GM19351 (cell line): ENCODE results near the gene CCND1.

Source experiments
- ATAC-seq: cut with Tn5 transposase; IDR thresholded peaks from one replicate; pipeline ENCODE4 v1.9.1; 2021; ENCODE audit warnings: mild to moderate bottlenecking, moderate library complexity; ENCODE audit not compliant: unreplicated experiment

CCND1 gene

GRCh38 chr11:69664901-69665300, 23.9 kb downstream of the CCND1 start:
- no peak for ATAC-seq

DNA sequence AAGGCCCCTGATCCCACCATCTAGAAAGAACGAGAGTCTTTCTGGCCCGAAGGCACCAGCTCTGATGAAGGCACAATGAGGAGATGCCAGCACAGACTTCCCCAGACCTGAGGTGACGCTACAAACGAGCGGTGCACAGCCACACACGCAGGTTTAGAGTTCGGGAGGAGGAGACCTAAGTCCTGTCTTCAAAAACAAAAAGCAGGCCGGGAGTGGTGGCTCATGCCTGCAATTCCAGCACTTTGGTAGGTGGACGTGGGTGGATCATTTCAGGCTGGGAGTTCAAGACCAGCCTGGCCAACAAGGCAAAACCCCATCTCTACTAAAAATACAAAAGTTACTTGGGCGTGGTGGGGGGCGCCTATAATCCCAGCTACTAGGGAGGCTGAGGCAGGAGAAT, 24.7 kb downstream of the CCND1 start:
- ATAC-seq, result no peak

GRCh38 chr11:69666261-69666660, 25.3 kb downstream of the CCND1 start:
- no peak for ATAC-seq

DNA sequence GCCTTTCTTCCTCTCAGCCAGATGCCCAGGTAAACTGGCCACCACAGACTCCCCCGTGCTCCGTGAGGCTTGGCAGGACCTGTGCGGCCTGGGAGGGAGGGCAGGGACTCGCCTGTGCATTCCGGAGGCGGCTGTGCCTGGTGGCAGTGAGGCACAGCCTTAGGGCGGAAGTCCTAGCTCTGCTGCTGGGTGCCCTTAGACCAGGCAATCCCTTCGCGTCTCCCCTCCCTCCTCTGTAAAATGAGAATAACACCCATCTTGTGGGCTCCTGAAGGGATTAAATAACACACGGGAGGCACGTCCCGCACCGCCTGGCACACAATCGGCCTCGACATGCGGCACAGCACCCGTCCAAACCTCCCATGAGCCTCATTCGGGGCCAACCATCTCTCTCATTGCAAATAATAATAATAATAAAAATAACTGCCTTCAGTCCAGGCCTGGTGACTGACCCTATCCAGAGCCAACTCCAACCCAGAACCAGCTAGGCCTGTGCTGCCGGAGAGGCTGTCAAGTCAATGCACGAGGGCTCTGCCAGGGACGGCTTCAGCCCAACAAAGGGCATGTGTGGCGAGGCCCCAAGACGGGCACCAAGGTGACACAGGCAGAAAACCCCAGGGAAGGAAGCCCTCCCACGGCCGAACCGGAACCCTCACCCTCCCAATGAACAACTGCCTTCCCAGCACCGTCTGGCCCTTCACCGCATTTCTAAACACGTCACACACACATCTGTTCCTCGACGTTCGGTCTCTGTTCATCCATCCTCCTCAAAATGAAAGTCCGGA, 26.0 kb downstream of the CCND1 start:
- no peak for ATAC-seq

DNA sequence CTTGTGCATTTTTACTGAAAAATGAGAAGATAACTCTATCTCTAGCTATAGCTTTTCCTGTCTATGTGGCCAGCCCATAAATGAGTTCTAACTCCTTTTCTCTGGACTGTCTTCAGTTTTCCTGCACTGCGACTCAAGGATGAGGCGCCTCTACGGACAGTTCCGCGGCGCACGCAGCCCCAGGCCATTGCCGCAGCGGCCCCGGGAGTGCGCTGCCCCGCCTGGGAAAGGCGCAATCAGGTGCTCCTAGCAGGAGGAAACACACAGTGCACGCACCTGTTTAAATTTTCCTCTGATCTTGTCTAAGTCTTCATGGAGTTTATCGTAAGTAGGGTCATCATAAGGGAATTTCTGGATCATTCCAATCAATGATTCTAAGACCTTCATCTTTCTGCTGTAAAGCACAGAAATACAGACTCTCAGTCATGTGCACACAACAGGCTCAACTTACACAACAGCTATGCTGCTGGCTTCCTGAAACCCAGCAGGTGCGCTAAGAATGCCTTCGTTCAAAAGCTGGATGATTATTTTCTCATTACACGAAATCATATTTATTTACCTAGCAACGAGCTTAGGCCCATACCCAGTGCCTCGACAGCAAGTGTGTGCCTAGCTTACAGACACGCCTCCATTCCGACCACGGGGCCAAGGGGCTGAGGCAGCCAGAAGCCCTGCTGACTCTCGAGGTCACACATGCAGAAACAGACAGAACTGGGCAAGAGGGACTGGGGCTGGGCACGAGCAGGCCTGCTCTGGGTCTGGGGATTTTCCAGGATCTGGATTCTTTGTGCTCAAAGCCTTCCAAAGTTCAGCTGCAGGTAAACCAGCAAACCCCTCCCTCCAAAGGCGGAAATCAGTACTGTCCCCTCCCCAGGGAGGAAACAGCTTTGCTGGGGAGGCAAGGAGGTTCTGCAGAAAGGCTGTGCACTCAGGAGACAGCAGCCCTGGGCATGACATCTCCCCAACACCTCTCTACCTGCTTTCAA, 27.0 kb downstream of the CCND1 start:
- no peak for ATAC-seq

- ATAC-seq, result no peak
Measured at GRCh38 chr11:69669486-69669885, 28.5 kb downstream of the CCND1 start.

GRCh38 chr11:69670158-69670845, 29.3 kb downstream of the CCND1 start:
- no peak for ATAC-seq

DNA sequence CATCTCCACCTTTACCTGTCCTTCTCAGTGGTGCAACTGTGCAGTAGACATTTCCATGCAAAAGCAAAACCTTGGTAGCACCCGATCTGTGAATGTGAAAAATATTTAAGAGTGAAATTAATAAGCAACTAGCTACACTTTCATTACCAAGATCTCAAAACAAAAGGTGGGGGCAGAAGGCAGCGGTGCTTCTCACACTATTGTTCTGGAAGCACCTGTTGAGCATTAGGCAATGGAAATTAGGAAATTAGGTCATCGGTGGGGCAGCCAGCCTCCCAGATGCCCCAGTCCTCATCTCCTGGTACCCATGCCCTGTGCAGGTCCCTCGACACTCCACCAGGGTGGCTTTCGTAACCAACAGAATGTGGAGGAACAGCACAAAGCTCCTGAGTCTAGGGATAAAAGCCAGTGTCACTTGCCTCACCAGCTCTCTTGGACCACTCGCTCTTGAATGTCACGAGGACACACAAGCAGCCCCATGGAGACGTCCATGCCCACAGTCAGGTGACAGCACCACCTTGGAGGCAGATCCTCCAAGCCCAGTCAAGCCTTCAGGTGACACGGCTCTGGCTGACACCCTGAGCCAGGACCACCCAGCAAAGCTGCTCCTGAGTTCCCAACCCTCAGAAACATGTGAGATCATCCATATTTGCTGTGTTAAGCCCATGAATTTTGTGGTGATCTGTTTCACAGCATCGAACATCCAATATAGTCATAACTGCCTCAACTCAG, 30.9 kb downstream of the CCND1 start:
- no peak for ATAC-seq

GRCh38 chr11:69674267-69674885, 33.4 kb downstream of the CCND1 start:
- ATAC-seq, result peak; percentile 11

GRCh38 chr11:69674886-69675714, 34.1 kb downstream of the CCND1 start, which contains the start of gene LTO1:
Gene LTO1 (minus strand): TSS chr11:69675353. CDS start chr11:69675239, 114 bp downstream.
- ATAC-seq, result peak; percentile 86

GRCh38 chr11:69677749-69678148, 36.8 kb downstream of the CCND1 start:
- no peak for ATAC-seq

- ATAC-seq, result no peak
Measured at GRCh38 chr11:69680688-69681087, 39.7 kb downstream of the CCND1 start.

GRCh38 chr11:69682221-69682620, 41.3 kb downstream of the CCND1 start:
- no peak for ATAC-seq

- ATAC-seq, result no peak
Measured at GRCh38 chr11:69682681-69683326, 41.8 kb downstream of the CCND1 start.

DNA sequence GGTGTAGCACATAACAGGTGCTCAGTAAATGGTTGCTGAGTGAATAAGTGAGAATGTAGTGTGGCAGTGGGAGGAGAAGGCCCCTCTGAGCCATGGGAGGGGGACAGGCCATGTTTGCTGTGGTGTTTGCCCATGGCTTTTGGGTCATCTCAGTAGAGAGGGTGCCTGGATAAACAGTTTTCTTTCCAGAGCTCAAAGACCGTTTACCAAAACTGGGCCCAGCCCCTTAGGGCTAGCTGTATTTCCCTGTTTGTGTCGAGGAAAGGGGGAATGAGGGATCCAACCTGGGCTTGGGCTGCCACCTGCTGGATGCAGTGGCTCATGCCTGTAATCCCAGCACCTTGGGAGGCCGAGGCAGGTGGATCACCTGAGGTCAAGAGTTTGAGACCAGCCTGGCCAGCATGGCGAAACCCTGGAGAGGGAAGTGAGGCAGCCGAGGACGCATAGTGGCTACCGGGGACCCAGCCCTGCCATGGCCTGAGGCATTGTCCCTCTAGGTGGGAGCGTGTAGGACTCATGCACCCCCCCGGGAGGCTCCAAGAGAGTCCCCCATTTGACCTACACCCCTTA, 42.9 kb downstream of the CCND1 start:
- ATAC-seq, result no peak

DNA sequence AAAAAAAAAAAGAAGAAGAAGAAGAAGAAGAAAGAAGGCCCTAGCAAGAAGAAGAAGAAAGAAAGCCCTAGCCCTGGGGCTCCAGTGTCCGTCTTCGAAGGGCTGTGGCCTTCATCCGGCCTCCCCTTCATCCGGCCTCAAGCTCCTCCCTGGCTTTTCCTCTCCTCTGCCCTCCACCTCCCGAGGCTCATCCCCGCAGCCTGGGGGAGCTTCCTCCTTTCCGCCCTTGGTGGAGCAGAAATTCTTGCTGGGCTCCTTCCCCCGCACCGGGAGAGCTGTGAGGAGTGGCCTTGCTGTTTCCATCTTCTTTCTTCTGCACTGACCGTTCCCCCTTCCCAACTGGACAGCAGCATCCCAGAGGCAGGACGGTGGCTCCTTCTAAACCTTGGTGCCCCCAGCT, 43.7 kb downstream of the CCND1 start:
- no peak for ATAC-seq

- no peak for ATAC-seq
Measured at GRCh38 chr11:69685348-69685747, 44.4 kb downstream of the CCND1 start.

DNA sequence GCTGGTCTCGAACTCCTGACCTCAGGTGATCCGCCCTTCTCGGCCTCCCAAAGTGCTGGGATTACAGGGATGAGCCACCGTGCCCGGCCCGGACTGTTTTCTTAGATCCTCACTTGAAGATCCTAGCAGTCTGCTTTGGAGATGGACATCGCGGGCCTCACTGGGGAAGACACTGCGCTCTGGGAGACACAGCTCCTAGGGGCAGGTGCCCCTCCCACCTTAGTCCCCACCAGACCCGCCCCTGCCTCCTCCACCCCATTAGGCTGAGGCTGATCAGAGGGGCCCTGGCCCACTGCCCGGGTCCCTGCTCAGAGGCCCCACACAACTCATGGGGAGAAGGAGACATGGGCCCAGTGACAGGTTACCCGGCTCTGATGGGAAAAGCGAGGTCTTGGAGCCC, 45.5 kb downstream of the CCND1 start:
- no peak for ATAC-seq
